ENCODE results near the gene ADK.

GRCh38 chr10:74460812-74461211 lies 309.8 kb downstream of the ADK start:
- TF ChIP-seq CTCF (IDR thresholded peaks at IDR 0.05) (no peak), POLR2AphosphoS5 (IDR thresholded peaks at IDR 0.05) (no peak)

Data from breast epithelium (tissue), 3 donors.